CD14-positive monocyte (primary cell): Measurements from ENCODE around the gene LAMC1. TPM values are rescaled to one million over a fixed set of nuclear protein-coding genes. Genes with fewer than 3 reads are reported as not detected.

ENCODE experiments used
- DNase-seq, 3 donors: peaks; one replicate each; pipeline ENCODE4 v3.0.0-alpha.2; 2011 to 2022
- H2AFZ ChIP-seq: 2 replicates; pipeline ENCODE4 v1.6.0; 2012; ENCODE audit warnings: mild to moderate bottlenecking, low read depth, low read length, inconsistent platforms; ENCODE audit not compliant: insufficient read depth, poor library complexity, severe bottlenecking
- H3K27ac ChIP-seq, 2 donors: 1 replicate in 1 of 2; 2 replicates in 1 of 2; pipeline ENCODE4 v1.5.1; 2012 to 2013; ENCODE audit warnings: low read length in 2 of 2, control low read depth in 1 of 2, inconsistent platforms in 1 of 2, low read depth in 1 of 2, mild to moderate bottlenecking in 1 of 2
- H3K27me3 ChIP-seq, 2 donors: one replicate each; pipeline versions ENCODE4 v1.6.0 to v1.6.1; 2011 to 2013; ENCODE audit warnings: low read length in 2 of 2; ENCODE audit not compliant: control insufficient read depth in 2 of 2, insufficient read depth in 2 of 2
- H3K36me3 ChIP-seq, 2 donors: replicated peaks in 1 of 2; 1 replicate in 1 of 2; 2 replicates in 1 of 2; pipeline versions ENCODE4 v1.5.1 to v1.6.1; 2012 to 2013; ENCODE audit warnings: low read length in 2 of 2, control low read depth in 1 of 2, inconsistent platforms in 1 of 2, mild to moderate bottlenecking in 1 of 2; ENCODE audit not compliant: insufficient read depth in 2 of 2, control insufficient read depth in 1 of 2
- H3K4me1 ChIP-seq, 2 donors: 1 replicate in 1 of 2; 2 replicates in 1 of 2; pipeline versions ENCODE4 v1.5.1 to v1.6.1; 2012 to 2013; ENCODE audit warnings: low read length in 2 of 2, control low read depth in 1 of 2, inconsistent platforms in 1 of 2, mild to moderate bottlenecking in 1 of 2, moderate library complexity in 1 of 2; ENCODE audit not compliant: insufficient read depth in 2 of 2, control insufficient read depth in 1 of 2
- H3K4me2 ChIP-seq: replicated peaks from 2 replicates; pipeline ENCODE3; 2012; ENCODE audit warnings: low read length, moderate library complexity, mild to moderate bottlenecking; ENCODE audit not compliant: poor library complexity, severe bottlenecking; ENCODE audit errors: extremely low read depth
- H3K4me3 ChIP-seq, 3 experiments: fragments of 200-600 bp in 1 of 3; sonication (generic) in 1 of 3; replicated peaks in 1 of 3; 1 replicate in 2 of 3; 2 replicates in 1 of 3; pipeline ENCODE4 v1.5.1; 2011 to 2013; ENCODE audit warnings: low read length in 3 of 3, mild to moderate bottlenecking in 3 of 3, control low read depth in 2 of 3, low read depth in 2 of 3, inconsistent platforms in 1 of 3, moderate library complexity in 1 of 3
- H3K79me2 ChIP-seq: 2 replicates; pipeline ENCODE4 v1.6.0; 2012; ENCODE audit warnings: mild to moderate bottlenecking, control low read depth, inconsistent platforms, low read length, moderate library complexity; ENCODE audit not compliant: insufficient read depth
- H3K9ac ChIP-seq: 2 replicates; pipeline ENCODE4 v1.6.0; 2017; ENCODE audit warnings: low read length, mild to moderate bottlenecking; ENCODE audit not compliant: insufficient read depth, poor library complexity, severe bottlenecking
- H3K9me3 ChIP-seq, 2 donors: replicated peaks in 1 of 2; 1 replicate in 1 of 2; 2 replicates in 1 of 2; pipeline versions ENCODE4 v1.5.1 to v1.6.1; 2012 to 2013; ENCODE audit warnings: low read length in 2 of 2, control low read depth in 1 of 2; ENCODE audit not compliant: control insufficient read depth in 1 of 2, insufficient read depth in 1 of 2
- H4K20me1 ChIP-seq: 2 replicates; pipeline ENCODE4 v1.6.0; 2012; ENCODE audit warnings: mild to moderate bottlenecking, low read length, control low read depth, moderate library complexity; ENCODE audit not compliant: insufficient read depth
- H3K27ac Mint-ChIP-seq, 7 donors: one replicate each; pipeline ENCODE4 v1.8.0; 2020; ENCODE audit warnings: mild to moderate bottlenecking in 7 of 7, mixed read lengths in 7 of 7, moderate library complexity in 6 of 7, inconsistent platforms in 2 of 7
- H3K27me3 Mint-ChIP-seq, 3 donors: one replicate each; pipeline ENCODE4 v1.8.0; 2021 to 2022; ENCODE audit warnings: low read depth in 3 of 3, mild to moderate bottlenecking in 3 of 3, mixed read lengths in 3 of 3, moderate library complexity in 3 of 3, inconsistent platforms in 1 of 3
- H3K36me3 Mint-ChIP-seq, 2 donors: one replicate each; pipeline ENCODE4 v1.8.0; 2020; ENCODE audit warnings: mixed read lengths in 2 of 2, inconsistent platforms in 1 of 2, mild to moderate bottlenecking in 1 of 2
- H3K4me1 Mint-ChIP-seq: one replicate; pipeline ENCODE4 v1.8.0; 2020; ENCODE audit warnings: mild to moderate bottlenecking, mixed read lengths
- H3K4me3 Mint-ChIP-seq, 2 donors: one replicate each; pipeline ENCODE4 v1.8.0; 2020; ENCODE audit warnings: mild to moderate bottlenecking in 2 of 2, mixed read lengths in 2 of 2, moderate library complexity in 1 of 2
- H3K9me3 Mint-ChIP-seq, 7 donors: one replicate each; pipeline ENCODE4 v1.8.0; 2020 to 2022; ENCODE audit warnings: mixed read lengths in 7 of 7, mild to moderate bottlenecking in 6 of 7, moderate library complexity in 6 of 7, inconsistent platforms in 2 of 7
- CTCF ChIP-seq: fragments of 200-600 bp; IDR thresholded peaks from one replicate; pipeline ENCODE4 v1.8.0; 2022; ENCODE audit warnings: antibody characterized with exemption, mild to moderate bottlenecking
- WGBS: methylation state at CpG from one replicate; pipeline ENCODE4 v1.1.5; 2013; ENCODE audit warnings: missing lambda C conversion rate; ENCODE audit not compliant: insufficient coverage; 5-methylcytosine and 5-hydroxymethylcytosine counted together
- intact Hi-C, 2 donors: fragments of 100-400 bp; cut with micrococcal nuclease; formaldehyde crosslinking; loops; one replicate each; pipeline versions ENCODE4 v1.15.0 to v1.15.1; 2023
- polyA minus RNA-seq: library from RNA; depleted of rRNA, polyadenylated mRNA; stranded (reverse); fragments of >200 nt; gene quantifications from 2 replicates; pipeline ENCODE4 v1.2.3, GENCODE V29; 2012
- polyA plus RNA-seq, 3 donors: library from polyadenylated mRNA; depleted of rRNA in 1 of 3; unstranded in 2 of 3; stranded (reverse) in 1 of 3; fragments of 300-500 nt in 2 of 3; fragments of >200 nt in 1 of 3; fragmentation: Illumina TruSeq in 2 of 3; gene quantifications; 1 replicate in 2 of 3; 2 replicates in 1 of 3; pipeline ENCODE4 v1.2.3, GENCODE V29; 2012 to 2021
- total RNA-seq, 12 experiments: library from RNA in 1 of 12; stranded (reverse) in 1 of 12; fragments of 120-200 nt in 1 of 12; gene quantifications; one replicate each; pipeline ENCODE4 v1.2.4 and lab custom pipeline; 2013 to 2026; ENCODE audit warnings: mixed read lengths in 6 of 12, inconsistent platforms in 1 of 12

The LAMC1 gene
- total RNA-seq (2013): 3.4 TPM
- polyA plus RNA-seq: 1 to 10 TPM in 1 of 3 donors, under 1 TPM in 2; 0.34 to 1.7 (median 0.95) TPM
- polyA minus RNA-seq: 1.3 and 2.2 TPM in 2 replicates
- total RNA-seq (lab: John Stamatoyannopoulos, UW): 0.90 to 14.6 (median 2.3) reads per million in 11 experiments

DNA sequence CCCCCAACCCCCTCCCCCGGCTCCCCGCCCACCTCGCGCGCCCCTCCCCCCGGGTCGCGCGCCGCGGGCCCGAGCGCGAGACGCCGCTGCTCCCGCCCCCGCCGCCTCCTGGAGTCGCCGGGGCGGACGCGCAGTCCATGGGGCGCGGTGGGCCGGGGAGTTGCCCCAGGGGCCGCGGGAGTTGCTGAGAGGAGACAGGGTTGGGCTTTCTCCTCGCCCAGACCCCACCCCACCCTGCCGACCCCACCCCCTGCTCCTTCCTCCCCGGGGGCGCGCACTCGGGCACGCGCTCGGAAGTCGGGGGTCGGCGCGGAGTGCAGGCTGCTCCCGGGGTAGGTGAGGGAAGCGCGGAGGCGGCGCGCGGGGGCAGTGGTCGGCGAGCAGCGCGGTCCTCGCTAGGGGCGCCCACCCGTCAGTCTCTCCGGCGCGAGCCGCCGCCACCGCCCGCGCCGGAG, at the start of gene LAMC1:
Gene LAMC1, plus strand, starts transcription at position 275 of the 455 bp plus-strand sequence. CDS start 297 bp downstream, outside the sequence.
- Histone ChIP-seq H3K9ac (peak within 1 kb of the TSS; percentile 74), H3K9me3 (no peaks in the 10 kb centered on the region), H2AFZ (peak within 1 kb of the TSS; percentile 82), H3K79me2 (no peaks in the 10 kb centered on the region), H4K20me1 (no peaks in the 10 kb centered on the region), H3K4me1 (peaks cover 19 to 21% of the 10 kb centered on the region in 2 donors), H3K36me3 (no peaks in the 10 kb centered on the region), H3K4me3 (peak within 1 kb of the TSS; percentile 56 to 76 (median 58)), H3K27me3 (peaks cover 21 to 75% of the 10 kb centered on the region in 2 donors), H3K4me2 (peak within 1 kb of the TSS; percentile 92), H3K27ac (peak within 1 kb of the TSS in 1 of 2 donors; percentile 30)
- peak within 1 kb of the TSS; percentile 2 to 85 (median 60) for H3K27ac Mint-ChIP-seq
- H3K36me3 Mint-ChIP-seq: peaks cover 0 to 3% of the 10 kb centered on the region in 2 donors
- H3K4me1 Mint-ChIP-seq: peaks cover 22% of the 10 kb centered on the region
- peaks cover 31 to 65% (median 48%) of the 10 kb centered on the region in 3 donors for H3K27me3 Mint-ChIP-seq
- no peak for TF ChIP-seq CTCF
- WGBS: 0% methylated on average over 27 of the region's 65 CpGs
- intact Hi-C loops: no loop called here
- H3K4me3 Mint-ChIP-seq: peak within 1 kb of the TSS; percentile 82 to 94
- H3K9me3 Mint-ChIP-seq: peaks cover 0 to 6% (median 3%) of the 10 kb centered on the region in 7 donors
- no peak for DNase-seq

DNA sequence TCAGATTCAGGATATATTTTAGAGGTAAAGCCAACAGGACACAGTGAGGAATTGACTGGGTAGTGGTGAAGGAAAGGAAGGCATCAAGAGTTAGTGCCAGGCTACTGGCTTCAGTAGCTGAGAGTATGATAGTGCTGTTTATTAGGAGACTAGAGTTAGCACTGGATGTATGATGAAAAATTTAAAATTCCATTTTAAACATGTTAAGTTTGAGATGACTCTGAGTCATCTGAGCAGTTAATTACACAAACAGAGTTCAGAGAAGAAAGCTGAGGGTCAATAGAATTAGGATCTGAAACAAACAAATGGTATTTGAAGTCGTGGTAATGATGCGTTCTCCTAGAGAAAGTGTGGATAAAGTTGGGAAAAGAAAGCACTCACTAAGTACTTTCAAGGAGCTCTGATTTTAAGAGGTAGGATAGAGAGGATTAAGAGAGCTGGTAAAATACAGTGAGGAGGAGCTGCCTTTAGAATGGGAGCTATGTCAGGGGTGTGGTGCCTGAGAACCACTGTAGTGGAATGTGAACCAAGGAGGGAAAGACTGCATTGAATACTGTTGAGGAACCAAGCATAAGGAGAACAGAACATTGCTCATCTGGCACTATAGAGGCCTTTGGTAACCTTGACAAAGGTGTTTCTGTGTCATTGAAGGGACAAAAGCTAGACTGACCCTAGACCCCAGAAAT, 48.6 kb upstream of the LAMC1 start:
- no peaks in the 10 kb centered on the region for H3K4me1 ChIP-seq
- 100% methylated on average over 2 of the region's 2 CpGs for WGBS
- Mint-ChIP-seq H3K4me3 (no peak overlapping the region), H3K4me1 (no peaks in the 10 kb centered on the region), H3K9me3 (no peaks in the 10 kb centered on the region), H3K27me3 (peaks cover 0 to 5% (median 4%) of the 10 kb centered on the region in 3 donors), H3K27ac (no peak overlapping the region), H3K36me3 (no peaks in the 10 kb centered on the region)
- no peaks in the 10 kb centered on the region for H3K9me3 ChIP-seq
- no peaks in the 10 kb centered on the region for H3K36me3 ChIP-seq
- H3K4me3 ChIP-seq: no peak overlapping the region
- intact Hi-C loops: no loop called here
- H3K79me2 ChIP-seq: no peaks in the 10 kb centered on the region
- DNase-seq: no peak
- no peak overlapping the region for H3K4me2 ChIP-seq
- H4K20me1 ChIP-seq: no peaks in the 10 kb centered on the region
- no peak overlapping the region for H3K27ac ChIP-seq
- no peak for TF ChIP-seq CTCF
- no peak overlapping the region for H2AFZ ChIP-seq
- H3K9ac ChIP-seq: no peak overlapping the region
- no peaks in the 10 kb centered on the region for H3K27me3 ChIP-seq
